Measurements from ENCODE around the gene SLC9A2. TPM values are rescaled to one million over a fixed set of nuclear protein-coding genes. Genes with fewer than 3 reads are reported as not detected.
A peak's percentile ranks its signal among the peaks of the same experiment; 100 is the strongest.

SLC9A2 gene
- total RNA-seq, 1 donor from 2014 or later: 0.05 TPM

GRCh38 chr2:102753563-102754159, 134.3 kb downstream of the SLC9A2 start:
- no peak overlapping the region for H3K4me3 Mint-ChIP-seq (ENCODE audit: unreplicated experiment)
- peak; percentile 95 for TF ChIP-seq CTCF (IDR thresholded peaks at IDR 0.05; ENCODE audit: unreplicated experiment)
- H3K9me3 Mint-ChIP-seq (ENCODE audit: unreplicated experiment): no peaks in the 10 kb centered on the region
- H3K27ac Mint-ChIP-seq (ENCODE audit: unreplicated experiment): no peak overlapping the region
- DNase-seq (ENCODE audit: low spot score): peak; percentile 14
- H3K36me3 Mint-ChIP-seq (ENCODE audit: low read depth, unreplicated experiment): peaks cover 15% of the 10 kb centered on the region
- peaks cover 1% of the 10 kb centered on the region for H3K27me3 Mint-ChIP-seq (ENCODE audit: unreplicated experiment)
- H3K4me1 Mint-ChIP-seq (ENCODE audit: unreplicated experiment): peaks cover 31% of the 10 kb centered on the region

- peak overlapping the region; percentile 28 for H3K27ac Mint-ChIP-seq (ENCODE audit: unreplicated experiment)
- no peaks in the 10 kb centered on the region for H3K9me3 Mint-ChIP-seq (ENCODE audit: unreplicated experiment)
- DNase-seq (ENCODE audit: low spot score): no peak
- no peak overlapping the region for H3K4me3 Mint-ChIP-seq (ENCODE audit: unreplicated experiment)
- peaks cover 31% of the 10 kb centered on the region for H3K4me1 Mint-ChIP-seq (ENCODE audit: unreplicated experiment)
- TF ChIP-seq CTCF (IDR thresholded peaks at IDR 0.05; ENCODE audit: unreplicated experiment): no peak
- peaks cover 1% of the 10 kb centered on the region for H3K27me3 Mint-ChIP-seq (ENCODE audit: unreplicated experiment)
- peaks cover 15% of the 10 kb centered on the region for H3K36me3 Mint-ChIP-seq (ENCODE audit: low read depth, unreplicated experiment)
Observed at GRCh38 chr2:102754456-102755145, 135.2 kb downstream of the SLC9A2 start.

- Mint-ChIP-seq H3K4me3 (ENCODE audit: unreplicated experiment) (no peak overlapping the region), H3K27ac (ENCODE audit: unreplicated experiment) (peak overlapping the region; percentile 28), H3K36me3 (ENCODE audit: low read depth, unreplicated experiment) (peaks cover 15% of the 10 kb centered on the region), H3K27me3 (ENCODE audit: unreplicated experiment) (peaks cover 1% of the 10 kb centered on the region), H3K9me3 (ENCODE audit: unreplicated experiment) (no peaks in the 10 kb centered on the region), H3K4me1 (ENCODE audit: unreplicated experiment) (peaks cover 28% of the 10 kb centered on the region)
- no peak for TF ChIP-seq CTCF (IDR thresholded peaks at IDR 0.05; ENCODE audit: unreplicated experiment)
- DNase-seq (ENCODE audit: low spot score): no peak
Observed at GRCh38 chr2:102755284-102755683, 135.9 kb downstream of the SLC9A2 start.

GRCh38 chr2:102758439-102758838, 139.1 kb downstream of the SLC9A2 start:
- Mint-ChIP-seq H3K4me3 (ENCODE audit: unreplicated experiment) (no peak overlapping the region), H3K27ac (ENCODE audit: unreplicated experiment) (peak overlapping the region; percentile 3), H3K4me1 (ENCODE audit: unreplicated experiment) (peaks cover 21% of the 10 kb centered on the region), H3K9me3 (ENCODE audit: unreplicated experiment) (no peaks in the 10 kb centered on the region), H3K36me3 (ENCODE audit: low read depth, unreplicated experiment) (peaks cover 15% of the 10 kb centered on the region), H3K27me3 (ENCODE audit: unreplicated experiment) (peaks cover 1% of the 10 kb centered on the region)
- DNase-seq (ENCODE audit: low spot score): no peak
- no peak for TF ChIP-seq CTCF (IDR thresholded peaks at IDR 0.05; ENCODE audit: unreplicated experiment)

Other genes starting within 250 kb of the SLC9A2 start
- gene IL18RAP, start 196.4 kb upstream of the SLC9A2 start, total RNA-seq (ENCODE audit: unreplicated experiment): not detected
- 0.08 TPM for gene SLC9A4, start 146.3 kb upstream of the SLC9A2 start, total RNA-seq (ENCODE audit: unreplicated experiment)
- gene TMEM182, start 142.5 kb downstream of the SLC9A2 start, total RNA-seq (ENCODE audit: unreplicated experiment): 6.2 TPM

Measured in endothelial cell (in vitro differentiated cells).